GM18858 (cell line): ENCODE results near the gene NOTCH3.

Experiments
- ATAC-seq: cut with Tn5 transposase; IDR thresholded peaks from one replicate; pipeline ENCODE4 v1.9.1; 2021; ENCODE audit not compliant: unreplicated experiment

Gene NOTCH3

DNA sequence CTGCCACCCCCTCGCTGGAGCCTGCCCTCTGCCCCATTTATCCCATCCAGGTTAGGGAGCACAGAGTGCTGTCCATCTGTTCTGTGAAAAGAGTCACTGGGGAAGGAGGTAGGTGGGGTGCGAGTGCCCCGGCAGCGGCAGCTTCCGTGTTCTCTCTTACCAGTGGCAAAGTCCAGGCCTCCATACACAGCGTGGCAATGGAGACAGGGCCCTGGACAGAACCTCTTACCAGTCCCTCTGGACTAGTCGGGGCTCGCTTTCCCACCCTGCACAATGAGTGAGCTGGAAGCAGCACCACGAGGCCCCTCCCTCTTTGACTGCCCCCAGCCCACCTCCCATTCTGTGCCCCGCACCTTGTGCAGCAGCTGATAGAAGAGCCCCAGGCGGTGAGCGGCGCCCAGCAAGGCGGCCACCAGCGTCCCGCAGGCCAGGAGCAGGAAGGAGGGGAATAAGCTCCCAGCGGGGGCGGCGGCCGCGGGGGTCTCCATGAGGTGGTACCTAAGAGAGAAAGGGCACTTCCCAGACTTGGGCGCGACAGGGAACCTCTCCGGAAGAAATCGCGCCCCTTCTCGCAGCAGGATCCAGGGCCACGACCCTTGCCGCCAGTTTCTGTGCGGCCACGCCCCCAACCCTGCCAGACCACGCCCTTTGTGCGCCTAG lies 76.1 kb downstream of the NOTCH3 start:
- no peak for ATAC-seq

DNA sequence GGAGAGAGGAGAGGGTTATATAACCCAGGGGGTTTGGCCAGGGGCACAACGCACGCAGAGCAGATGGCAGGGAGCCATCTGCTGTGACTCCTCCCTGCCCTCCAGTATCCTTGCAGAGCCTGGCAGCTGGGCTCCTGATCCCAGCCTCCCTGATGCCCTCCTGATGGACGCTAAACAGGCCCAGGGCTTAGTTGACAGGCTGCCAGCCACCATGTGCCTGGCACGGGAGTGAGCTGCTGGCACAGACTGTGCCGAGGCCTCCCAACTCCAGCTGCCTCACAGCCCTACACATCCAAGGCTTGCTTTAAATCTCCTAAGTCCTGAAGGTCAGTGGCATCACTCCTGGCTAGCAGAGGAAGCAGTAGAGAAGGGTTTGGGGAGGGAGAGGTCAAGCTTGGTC lies 76.9 kb downstream of the NOTCH3 start:
- ATAC-seq, result no peak

- ATAC-seq, result no peak
Measured at GRCh38 chr19:15123031-15123890, 77.5 kb downstream of the NOTCH3 start.

- ATAC-seq, result no peak
Measured at GRCh38 chr19:15122331-15123030, 78.3 kb downstream of the NOTCH3 start.

DNA sequence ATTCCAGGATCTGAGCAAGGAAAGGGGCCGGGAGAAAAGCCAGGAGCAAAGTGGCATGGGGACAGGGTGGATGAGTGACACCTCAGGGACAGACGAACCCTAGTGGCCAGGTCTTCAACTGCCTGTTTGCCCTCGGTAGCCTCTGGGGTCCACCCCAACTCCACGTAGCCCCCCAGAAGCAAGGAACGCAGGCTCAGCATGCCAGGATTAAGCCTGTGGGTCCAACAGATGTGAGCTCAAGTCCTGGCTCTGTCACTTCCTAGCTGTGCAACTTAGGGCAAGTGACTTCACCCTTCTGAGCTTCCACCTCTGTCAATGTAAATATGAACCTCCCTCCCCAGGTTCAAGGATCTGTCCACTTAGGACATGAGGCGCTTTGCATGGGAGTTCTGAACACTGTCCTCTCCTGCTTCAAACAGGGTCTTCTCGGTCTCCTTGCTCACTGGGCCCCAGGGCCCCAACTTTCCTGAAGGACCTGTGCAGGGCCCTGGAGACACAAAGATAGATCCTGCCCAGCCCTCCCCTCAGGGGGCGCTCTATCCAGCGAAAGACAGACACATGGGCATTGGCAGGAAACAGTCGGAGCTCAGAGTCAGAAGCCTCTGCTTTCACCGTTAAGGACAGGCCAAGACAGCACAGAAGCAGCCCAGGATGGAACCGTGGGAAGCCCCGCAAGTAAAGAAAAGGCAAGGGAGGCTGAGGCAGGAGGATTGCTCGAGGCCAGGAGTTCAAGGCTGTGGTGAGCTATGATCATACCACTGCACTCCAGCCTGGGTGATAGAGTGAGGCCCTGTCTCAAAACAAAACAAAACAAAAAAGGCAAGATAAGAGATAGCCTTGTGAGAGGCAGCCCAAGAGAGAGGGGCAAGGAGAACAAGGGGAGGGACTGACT lies 80.4 kb downstream of the NOTCH3 start:
- no peak for ATAC-seq

GRCh38 chr19:15118789-15119494 lies 81.9 kb downstream of the NOTCH3 start:
- ATAC-seq, result no peak

- ATAC-seq, result no peak
Measured at GRCh38 chr19:15118248-15118647, 82.5 kb downstream of the NOTCH3 start.

DNA sequence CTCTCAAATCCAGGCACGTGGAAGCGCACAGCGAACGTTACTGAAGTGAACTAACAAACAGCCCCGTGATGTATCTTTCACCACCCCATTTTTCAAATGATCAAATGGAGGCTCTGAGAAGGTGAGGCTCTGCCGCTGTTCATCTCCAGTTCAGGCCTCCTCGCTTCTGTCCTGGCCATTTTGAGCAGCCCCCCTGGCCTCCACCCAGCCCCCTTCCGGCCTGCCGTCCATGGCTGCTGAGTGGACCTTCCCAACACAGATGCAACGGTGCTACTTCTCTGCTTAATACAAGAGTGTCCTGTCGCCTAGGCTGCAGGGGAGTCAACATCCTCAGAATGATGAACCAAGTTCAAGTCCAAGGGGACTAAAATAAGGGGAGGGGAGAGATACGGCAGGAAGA lies 83.9 kb downstream of the NOTCH3 start:
- no peak for ATAC-seq

DNA sequence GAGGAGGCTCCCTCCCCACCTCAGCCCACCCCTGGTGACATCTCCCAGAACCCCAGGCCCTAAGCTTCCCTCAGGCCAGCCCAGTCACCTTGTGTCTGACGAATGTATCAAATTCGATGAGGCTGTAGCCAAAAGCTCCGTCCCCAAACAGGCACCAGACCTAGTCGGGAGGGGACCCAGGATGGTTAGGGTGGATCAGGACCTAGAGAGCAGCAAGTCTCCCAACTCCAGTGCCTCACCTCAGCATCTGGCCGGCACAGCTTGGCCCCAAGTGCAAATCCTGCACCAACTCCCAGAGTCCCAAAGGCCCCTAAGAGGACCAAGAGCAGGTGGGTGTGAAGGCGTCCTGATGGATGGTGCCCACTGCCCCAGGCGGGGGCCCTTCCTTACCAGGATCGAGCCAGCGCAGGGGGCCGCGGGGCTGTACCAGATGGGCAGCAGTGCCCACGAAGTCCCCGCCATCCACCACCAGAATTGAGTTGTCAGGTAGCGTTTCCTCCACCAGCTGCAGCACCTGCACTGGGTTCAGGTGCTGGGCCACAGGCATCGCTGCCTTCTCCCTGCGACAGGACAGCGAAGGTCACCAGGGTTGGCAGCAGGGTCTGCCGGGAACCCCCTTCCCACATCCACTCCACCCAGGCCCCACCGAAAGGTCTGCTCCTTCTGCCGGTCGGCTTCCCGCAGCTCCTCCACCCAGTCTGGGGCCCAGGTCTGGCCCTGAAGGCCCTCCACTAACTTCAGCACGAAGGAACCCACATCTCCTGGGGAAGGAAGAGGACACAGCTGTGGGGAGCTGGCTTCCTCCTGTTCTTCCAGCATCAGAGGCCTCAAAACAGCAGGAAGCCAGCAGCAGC lies 84.8 kb downstream of the NOTCH3 start:
- ATAC-seq, result no peak

DNA sequence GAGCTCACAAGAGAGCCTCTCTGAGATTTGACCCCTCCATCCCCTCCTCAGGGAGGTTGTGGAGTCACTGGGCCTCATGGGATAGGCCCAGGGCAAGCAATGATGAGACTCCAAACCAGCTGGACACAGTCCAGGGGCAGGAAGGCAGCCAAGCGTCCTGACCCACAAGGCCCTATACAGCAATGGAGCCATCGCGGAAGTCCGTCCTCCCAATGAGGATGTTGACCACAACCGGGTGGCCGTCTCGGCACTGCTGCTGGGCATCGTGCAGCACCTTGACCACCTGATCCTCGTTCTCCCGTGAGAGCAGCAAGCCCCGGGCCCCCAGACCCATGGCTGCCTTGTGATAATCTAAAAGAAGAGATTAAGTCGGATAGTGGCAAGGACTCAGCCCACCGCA lies 85.7 kb downstream of the NOTCH3 start:
- no peak for ATAC-seq

GRCh38 chr19:15114153-15114540 lies 86.6 kb downstream of the NOTCH3 start:
- ATAC-seq, result no peak

DNA sequence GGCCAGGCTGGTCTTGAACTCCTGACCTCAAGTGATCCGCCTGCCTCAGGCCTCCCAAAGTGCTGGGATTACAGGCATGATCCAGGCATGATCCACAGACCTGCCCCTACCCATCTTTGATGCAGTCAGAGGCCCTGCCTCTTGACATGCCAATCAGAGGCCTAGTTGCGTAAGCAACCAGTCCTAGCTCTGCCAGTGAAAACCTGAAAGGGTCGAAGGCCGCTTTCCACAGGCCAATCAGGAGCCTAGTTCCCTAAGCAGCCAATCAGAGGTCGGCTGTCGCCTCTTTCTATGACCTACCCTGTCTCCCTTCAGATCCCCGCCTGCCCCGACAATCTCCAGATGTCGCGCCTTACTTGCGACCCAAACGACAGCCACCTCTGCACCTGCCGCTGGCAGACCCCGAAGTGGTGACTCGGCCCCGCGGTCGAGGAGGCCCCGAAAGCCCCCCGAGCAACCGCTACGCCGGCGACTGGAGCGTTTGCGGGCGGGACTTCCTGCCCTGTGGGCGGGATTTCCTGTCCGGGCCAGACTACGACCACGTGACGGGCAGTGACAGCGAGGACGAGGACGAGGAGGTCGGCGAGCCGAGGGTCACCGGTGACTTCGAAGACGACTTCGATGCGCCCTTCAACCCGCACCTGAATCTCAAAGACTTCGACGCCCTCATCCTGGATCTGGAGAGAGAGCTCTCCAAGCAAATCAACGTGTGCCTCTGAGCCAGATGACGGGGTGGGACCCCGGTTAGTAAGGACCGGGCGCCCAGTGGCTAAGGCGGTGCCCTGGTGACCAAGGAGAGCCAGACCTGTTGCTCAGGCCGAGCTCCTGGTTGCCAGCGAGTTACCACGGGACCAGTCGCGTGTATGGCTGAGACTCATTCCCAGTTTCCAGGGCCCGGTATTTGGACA lies 87.3 kb downstream of the NOTCH3 start:
- no peak for ATAC-seq

DNA sequence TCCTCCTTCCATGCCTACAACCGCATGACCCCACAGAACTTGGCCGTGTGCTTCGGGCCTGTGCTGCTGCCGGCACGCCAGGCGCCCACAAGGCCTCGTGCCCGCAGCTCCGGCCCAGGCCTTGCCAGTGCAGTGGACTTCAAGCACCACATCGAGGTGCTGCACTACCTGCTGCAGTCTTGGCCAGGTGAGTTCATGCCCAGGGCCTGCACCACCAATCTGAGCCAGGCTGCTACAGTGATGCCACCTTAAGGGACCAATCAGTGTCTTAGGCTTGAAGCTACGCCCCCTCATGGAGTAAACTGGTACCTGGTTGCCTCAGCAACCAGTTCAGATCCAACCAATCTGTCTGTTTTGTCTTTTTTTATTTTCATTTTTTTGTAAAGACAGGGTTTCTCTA lies 88.4 kb downstream of the NOTCH3 start:
- ATAC-seq, result no peak

GRCh38 chr19:15111758-15112157 lies 89.0 kb downstream of the NOTCH3 start:
- no peak for ATAC-seq

- no peak for ATAC-seq
Measured at GRCh38 chr19:15110418-15110815, 90.4 kb downstream of the NOTCH3 start.

DNA sequence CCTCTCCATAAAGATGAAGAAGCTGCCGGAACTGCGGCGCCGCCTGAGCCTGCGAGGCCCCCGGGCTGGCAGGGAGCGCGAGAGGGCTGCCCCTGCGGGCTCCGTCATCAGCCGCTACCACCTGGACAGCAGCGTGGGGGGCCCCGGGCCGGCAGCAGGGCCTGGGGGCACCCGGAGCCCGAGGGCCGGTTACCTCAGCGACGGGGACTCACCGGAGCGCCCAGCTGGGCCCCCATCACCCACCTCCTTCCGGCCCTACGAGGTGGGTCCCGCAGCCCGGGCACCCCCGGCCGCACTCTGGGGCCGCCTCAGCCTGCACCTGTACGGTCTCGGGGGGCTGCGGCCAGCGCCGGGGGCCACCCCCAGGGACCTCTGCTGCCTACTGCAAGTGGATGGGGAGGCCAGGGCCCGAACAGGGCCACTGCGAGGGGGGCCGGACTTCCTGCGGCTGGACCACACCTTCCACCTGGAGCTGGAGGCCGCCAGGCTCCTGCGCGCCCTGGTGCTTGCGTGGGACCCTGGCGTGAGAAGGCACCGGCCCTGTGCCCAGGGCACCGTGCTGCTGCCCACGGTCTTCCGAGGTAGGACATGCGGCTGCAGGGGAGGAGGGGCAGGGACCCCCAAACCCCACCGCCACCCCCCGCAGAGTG lies 90.9 kb downstream of the NOTCH3 start:
- no peak for ATAC-seq
